Uterus (tissue), 2 donors: ENCODE data around the gene GDPD3.

Experiments used
- POLR2A ChIP-seq, 2 donors: fragments of 450-650 bp; IDR thresholded peaks; one replicate each; pipeline ENCODE4 v1.6.1; 2016; ENCODE audit warnings: antibody characterized with exemption in 2 of 2, mild to moderate bottlenecking in 1 of 2, moderate library complexity in 1 of 2
- TF ChIP-seq, protein P1 (sequence below), 4 experiments: fragments of 200-600 bp in 2 of 4; fragments of 450-650 bp in 2 of 4; sonication (generic) in 2 of 4; IDR thresholded peaks; one replicate each; pipeline ENCODE4 v1.5.1; 2016 to 2019; ENCODE audit warnings: antibody characterized with exemption in 4 of 4, mild to moderate bottlenecking in 2 of 4, moderate library complexity in 1 of 4

DNA sequence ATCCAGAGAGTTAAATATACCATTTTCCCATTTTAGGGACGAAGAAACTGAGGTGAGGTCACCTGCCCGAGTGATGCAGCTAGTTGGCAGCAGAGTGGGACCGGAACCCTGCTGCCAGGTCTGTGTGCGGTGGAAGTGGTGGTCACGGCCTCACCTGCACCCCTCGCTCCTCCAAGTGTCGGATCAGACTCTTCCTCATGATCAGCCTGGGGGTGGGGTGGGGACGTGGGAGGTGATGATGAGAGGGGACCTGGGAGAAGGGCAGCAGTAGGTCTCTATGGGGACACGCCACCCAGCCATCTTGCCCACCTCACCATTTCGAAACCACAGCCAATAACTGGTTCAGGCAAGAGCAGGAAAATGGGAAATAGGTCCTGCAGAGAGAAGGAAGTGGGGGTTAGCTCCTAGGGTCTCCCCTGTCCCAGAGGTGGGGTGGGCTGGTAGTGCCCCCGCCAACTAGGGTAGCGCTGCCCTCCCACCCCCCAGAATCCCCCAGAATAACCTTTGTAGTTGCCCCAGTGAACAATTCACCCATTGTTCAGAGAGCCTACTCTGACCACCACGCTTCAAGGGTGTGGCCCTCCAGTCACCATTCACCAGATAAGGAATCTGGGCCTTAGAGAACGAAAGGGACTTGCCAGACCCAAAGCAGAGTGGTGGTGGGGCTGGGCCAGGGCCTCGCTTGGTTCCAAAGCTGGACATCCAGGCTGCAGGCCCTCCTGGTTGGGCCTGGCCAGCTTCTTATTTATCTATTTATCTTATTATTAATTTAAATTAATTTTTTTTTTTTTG, 5.1 kb downstream of the GDPD3 start:
- TF ChIP-seq, protein P1, sequence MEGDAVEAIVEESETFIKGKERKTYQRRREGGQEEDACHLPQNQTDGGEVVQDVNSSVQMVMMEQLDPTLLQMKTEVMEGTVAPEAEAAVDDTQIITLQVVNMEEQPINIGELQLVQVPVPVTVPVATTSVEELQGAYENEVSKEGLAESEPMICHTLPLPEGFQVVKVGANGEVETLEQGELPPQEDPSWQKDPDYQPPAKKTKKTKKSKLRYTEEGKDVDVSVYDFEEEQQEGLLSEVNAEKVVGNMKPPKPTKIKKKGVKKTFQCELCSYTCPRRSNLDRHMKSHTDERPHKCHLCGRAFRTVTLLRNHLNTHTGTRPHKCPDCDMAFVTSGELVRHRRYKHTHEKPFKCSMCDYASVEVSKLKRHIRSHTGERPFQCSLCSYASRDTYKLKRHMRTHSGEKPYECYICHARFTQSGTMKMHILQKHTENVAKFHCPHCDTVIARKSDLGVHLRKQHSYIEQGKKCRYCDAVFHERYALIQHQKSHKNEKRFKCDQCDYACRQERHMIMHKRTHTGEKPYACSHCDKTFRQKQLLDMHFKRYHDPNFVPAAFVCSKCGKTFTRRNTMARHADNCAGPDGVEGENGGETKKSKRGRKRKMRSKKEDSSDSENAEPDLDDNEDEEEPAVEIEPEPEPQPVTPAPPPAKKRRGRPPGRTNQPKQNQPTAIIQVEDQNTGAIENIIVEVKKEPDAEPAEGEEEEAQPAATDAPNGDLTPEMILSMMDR (IDR thresholded peaks at IDR 0.05) = no peak
- no peak for TF ChIP-seq POLR2A (IDR thresholded peaks at IDR 0.05)
